Stimulated activated CD4-positive, alpha-beta T cell treated with anti-CD3 and anti-CD28 coated beads, Interleukin-2, amount 100 ng/mL, for 4 hours (primary cell): ENCODE measurements around the gene MBNL1.

Experiments used
- DNase-seq: peaks from one replicate; pipeline ENCODE4 v3.0.0-alpha.2; 2020; ENCODE audit warnings: low read depth

Gene MBNL1

GRCh38 chr3:152486364-152486763 lies 217.6 kb downstream of the MBNL1 start:
- no peak for DNase-seq

DNA sequence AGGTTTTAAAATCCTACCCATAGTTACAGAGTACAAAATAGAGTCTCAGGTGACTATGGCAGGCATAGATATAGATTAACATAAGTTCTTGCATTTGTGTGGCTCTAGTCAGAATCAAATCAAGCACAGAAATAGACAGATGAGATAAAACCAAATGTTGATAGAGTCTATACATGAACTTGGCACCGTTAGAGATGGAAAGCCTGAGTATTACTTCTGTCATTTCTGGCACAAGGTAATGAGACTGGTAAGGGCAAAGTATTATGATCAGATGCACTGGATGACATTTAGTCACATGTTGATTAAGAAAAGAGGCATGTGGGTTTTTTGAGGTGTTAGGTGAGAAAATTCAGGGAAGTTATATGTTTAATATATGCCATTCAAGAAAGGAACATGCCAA lies 219.7 kb downstream of the MBNL1 start:
- no peak for DNase-seq

DNA sequence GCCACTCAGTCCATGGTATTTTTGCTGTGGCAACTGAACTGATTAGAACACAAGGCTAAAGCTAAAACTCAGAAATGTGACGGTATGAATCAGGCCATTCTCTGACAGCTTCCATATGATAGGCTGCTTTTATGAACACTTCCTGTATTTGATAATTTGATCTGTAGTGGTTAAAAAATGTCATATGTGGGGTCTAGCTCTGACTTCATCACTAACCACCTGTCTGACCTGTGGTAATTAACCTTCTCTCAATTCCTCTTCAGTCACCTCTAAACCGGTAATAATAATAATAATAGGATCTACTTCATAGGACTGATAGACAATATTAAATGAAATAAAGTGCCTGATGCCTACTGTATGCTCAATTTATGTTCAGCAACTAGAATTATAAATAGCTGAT lies 223.2 kb downstream of the MBNL1 start:
- no peak for DNase-seq

- DNase-seq, result no peak
Measured at GRCh38 chr3:152496286-152496685, 227.6 kb downstream of the MBNL1 start.

DNA sequence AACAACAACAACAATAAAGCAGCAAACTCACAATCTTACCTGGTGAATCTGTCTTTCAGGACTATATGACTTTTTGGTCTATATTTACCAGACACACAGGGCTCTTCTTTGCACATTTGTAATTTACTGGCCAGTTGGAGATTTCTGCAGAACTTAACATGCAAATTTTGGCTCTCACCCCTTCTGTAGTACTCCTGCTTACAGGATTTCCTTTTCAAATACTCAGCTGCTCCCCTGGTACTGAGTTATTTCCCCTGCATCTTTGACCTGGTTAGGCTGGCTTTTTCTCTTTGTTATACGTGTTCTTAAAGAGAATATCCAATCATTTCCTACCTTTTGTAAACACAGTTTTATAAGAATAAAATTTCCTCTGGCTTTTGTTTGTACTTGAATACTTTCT lies 228.0 kb downstream of the MBNL1 start:
- DNase-seq, result no peak

DNA sequence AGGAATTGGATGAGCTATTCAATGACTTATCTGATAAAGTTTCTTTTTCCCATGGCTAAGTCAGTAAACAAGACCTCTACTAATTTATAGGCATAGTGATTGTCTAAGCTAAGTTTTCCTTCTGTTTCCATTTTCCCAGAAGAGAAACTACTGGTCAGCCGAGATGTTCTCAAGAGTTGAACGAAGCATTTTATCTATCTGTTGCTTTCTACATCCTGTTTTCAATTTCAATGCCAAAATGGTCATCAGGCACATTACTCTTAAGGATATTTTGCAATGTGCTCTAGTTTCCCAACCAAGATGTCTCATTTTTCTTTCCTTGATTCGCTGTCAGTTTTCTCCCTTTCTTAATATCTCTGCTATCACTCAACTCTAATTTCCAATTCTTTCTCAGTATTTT lies 228.7 kb downstream of the MBNL1 start:
- no peak for DNase-seq

- no peak for DNase-seq
Measured at GRCh38 chr3:152497890-152498289, 229.2 kb downstream of the MBNL1 start.

DNA sequence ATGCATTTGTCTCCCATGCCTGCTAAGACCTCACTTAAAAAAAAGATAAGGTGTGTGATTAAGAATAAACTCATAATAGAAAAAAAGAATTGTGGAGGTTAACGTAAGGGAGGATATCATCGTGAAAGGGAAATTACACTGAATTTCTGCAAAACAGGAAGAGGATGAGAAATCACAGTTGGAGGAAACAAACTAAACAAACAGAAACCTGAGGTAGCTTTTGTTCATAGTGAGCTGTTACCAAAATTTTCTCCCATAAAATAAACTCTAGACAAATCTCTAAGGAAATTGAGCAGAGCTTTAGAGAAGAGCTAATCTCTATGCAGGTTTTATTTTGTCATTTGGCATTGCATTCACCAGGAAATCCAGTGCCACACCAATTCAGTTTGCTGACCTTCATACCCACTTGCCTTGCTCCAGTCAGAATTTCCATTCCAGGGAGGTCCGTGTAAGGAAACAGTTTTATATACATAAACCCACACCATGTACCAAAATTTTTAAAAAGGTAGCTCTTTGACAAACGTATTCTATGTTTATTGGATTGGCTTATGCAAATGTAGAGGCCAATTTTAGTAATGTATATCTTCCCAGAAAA lies 231.2 kb downstream of the MBNL1 start:
- no peak for DNase-seq

DNA sequence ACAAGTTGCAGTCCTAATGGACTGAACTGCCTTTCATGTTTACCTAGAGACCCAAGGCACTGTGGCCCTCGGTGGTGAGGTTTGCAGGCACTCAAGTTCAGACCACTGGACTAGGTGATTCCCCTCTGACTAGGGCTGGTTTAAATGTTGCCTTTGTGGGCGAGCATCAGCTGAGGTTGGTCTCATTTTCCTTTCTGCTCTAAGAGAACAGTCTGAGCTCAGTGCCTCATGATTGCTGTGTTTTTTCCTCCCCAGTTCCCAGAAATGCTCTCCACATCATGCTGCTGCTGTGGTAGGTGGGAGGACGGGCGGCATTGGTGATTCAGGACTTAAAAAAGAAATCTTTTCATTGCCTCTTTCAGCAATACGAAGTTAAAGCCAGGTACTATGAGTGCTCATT lies 237.2 kb downstream of the MBNL1 start:
- no peak for DNase-seq

DNA sequence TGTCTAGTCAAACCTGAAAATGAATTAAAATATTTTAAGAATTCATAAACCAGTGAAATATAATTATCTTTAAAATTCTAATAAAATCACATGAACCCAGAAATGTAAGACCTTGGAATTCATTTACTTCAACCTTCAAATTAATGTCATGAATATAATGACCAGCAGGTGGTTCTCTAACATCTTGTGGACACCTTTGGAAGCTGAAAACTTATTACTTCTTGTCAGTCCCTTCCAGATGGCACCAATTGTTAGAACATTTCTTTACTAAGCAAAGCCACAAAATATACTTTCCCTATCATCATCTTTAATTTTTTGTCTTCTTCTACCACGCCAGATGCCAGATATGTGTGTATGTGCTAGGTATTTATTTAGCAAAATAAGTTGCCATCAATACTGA lies 240.0 kb downstream of the MBNL1 start:
- DNase-seq, result no peak

DNA sequence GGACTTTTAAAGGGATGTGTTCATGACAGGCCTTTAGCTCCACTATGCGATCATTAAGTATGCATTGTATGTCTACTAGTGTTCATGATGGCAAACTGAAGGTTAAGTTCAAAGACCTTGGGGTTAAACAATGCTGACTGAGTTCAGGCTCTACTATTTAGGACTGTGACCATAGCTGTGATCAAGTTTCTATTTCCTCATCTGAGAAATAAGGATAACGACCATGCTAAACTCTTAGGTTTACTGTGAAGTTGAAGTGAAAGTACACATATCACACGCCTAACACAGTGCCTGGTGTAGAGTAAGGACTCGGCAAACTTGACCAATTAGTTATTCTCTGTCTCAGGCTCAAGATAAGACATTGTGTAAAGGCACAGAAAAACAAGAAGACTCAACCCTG lies 243.2 kb downstream of the MBNL1 start:
- DNase-seq, result no peak

- no peak for DNase-seq
Measured at GRCh38 chr3:152513301-152513960, 244.7 kb downstream of the MBNL1 start.
